Activated naive CD4-positive, alpha-beta T cell treated with anti-CD3 and anti-CD28 coated beads for 36 hours (primary cell): ENCODE results near the gene POT1. TPM values are rescaled to one million over a fixed set of nuclear protein-coding genes. Genes with fewer than 3 reads are reported as not detected.

Experiments used
- CTCF ChIA-PET: fragments of 350-600 bp; sonication (Branson Sonifier 250); formaldehyde crosslinking; loops from one replicate; lab custom pipeline; 2021; ENCODE audit warnings: antibody characterized with exemption; lab: Charles Lee
- DNase-seq: peaks from one replicate; pipeline ENCODE4 v3.0.0-alpha.2; 2020
- H3K27ac Mint-ChIP-seq: one replicate; pipeline ENCODE4 v1.8.0; 2021; ENCODE audit warnings: mild to moderate bottlenecking, mixed read lengths
- H3K27me3 Mint-ChIP-seq: one replicate; pipeline ENCODE4 v1.8.0; 2021; ENCODE audit warnings: low read depth, mixed read lengths
- H3K36me3 Mint-ChIP-seq: one replicate; pipeline ENCODE4 v1.8.0; 2021; ENCODE audit warnings: low read depth, mixed read lengths
- H3K4me1 Mint-ChIP-seq: one replicate; pipeline ENCODE4 v1.8.0; 2021; ENCODE audit warnings: low read depth, mixed read lengths
- H3K4me3 Mint-ChIP-seq: one replicate; pipeline ENCODE4 v1.8.0; 2021; ENCODE audit warnings: mild to moderate bottlenecking, moderate library complexity, mixed read lengths
- H3K9me3 Mint-ChIP-seq: one replicate; pipeline ENCODE4 v1.8.0; 2021; ENCODE audit warnings: mixed read lengths
- intact Hi-C: fragments of 100-400 bp; cut with micrococcal nuclease; formaldehyde crosslinking; loops from one replicate; pipeline ENCODE4 v1.15.1; 2023
- total RNA-seq, 2 experiments: library from RNA; stranded (reverse); gene quantifications; one replicate each; pipeline ENCODE4 v1.2.3, GENCODE V29; 2021

The POT1 gene
- total RNA-seq, 2 experiments from 2014 or later: 36.1 to 38.3 TPM

GRCh38 chr7:124907490-124907889 is 22.1 kb downstream of the POT1 start:
- H3K4me1 Mint-ChIP-seq: peaks cover 16% of the 10 kb centered on the region
- no peaks in the 10 kb centered on the region for H3K27me3 Mint-ChIP-seq
- H3K4me3 Mint-ChIP-seq: no peak overlapping the region
- CTCF ChIA-PET: no interaction called here
- intact Hi-C loops: no loop called here
- peaks cover 38% of the 10 kb centered on the region for H3K36me3 Mint-ChIP-seq
- no peak overlapping the region for H3K27ac Mint-ChIP-seq
- no peak for DNase-seq
- peaks cover 4% of the 10 kb centered on the region for H3K9me3 Mint-ChIP-seq

- intact Hi-C loops: no loop called here
- CTCF ChIA-PET: no interaction called here
- H3K4me3 Mint-ChIP-seq: no peak overlapping the region
Measured at GRCh38 chr7:124898531-124898930, 31.1 kb downstream of the POT1 start.

GRCh38 chr7:124896001-124896400 is 33.6 kb downstream of the POT1 start:
- H3K4me3 Mint-ChIP-seq: no peak overlapping the region
- intact Hi-C loops: no loop called here
- H3K27me3 Mint-ChIP-seq: no peaks in the 10 kb centered on the region
- H3K27ac Mint-ChIP-seq: no peak overlapping the region
- no peaks in the 10 kb centered on the region for H3K9me3 Mint-ChIP-seq
- H3K4me1 Mint-ChIP-seq: peaks cover 11% of the 10 kb centered on the region
- H3K36me3 Mint-ChIP-seq: peaks cover 29% of the 10 kb centered on the region
- DNase-seq: no peak
- CTCF ChIA-PET: no interaction called here

More at GRCh38 chr7:124898531-124898930, 31.1 kb downstream of the POT1 start:
- Mint-ChIP-seq H3K27ac (no peak overlapping the region), H3K27me3 (no peaks in the 10 kb centered on the region), H3K4me1 (peaks cover 11% of the 10 kb centered on the region), H3K36me3 (peaks cover 42% of the 10 kb centered on the region), H3K9me3 (peaks cover 2% of the 10 kb centered on the region)
- no peak for DNase-seq

- CTCF ChIA-PET: no interaction called here
- Mint-ChIP-seq H3K36me3 (peaks cover 44% of the 10 kb centered on the region), H3K4me1 (peaks cover 11% of the 10 kb centered on the region)
Measured at GRCh38 chr7:124893140-124893827, 36.3 kb downstream of the POT1 start.

GRCh38 chr7:124887247-124887646 is 42.4 kb downstream of the POT1 start:
- no peaks in the 10 kb centered on the region for H3K9me3 Mint-ChIP-seq
- H3K4me1 Mint-ChIP-seq: no peaks in the 10 kb centered on the region
- intact Hi-C loops: no loop called here
- no peak for DNase-seq
- H3K4me3 Mint-ChIP-seq: no peak overlapping the region
- H3K36me3 Mint-ChIP-seq: peaks cover 33% of the 10 kb centered on the region
- no peaks in the 10 kb centered on the region for H3K27me3 Mint-ChIP-seq
- no peak overlapping the region for H3K27ac Mint-ChIP-seq
- CTCF ChIA-PET: interaction anchor here (0.6 kb wide), 1 partner anchor 31 kb away, joined by 4 read pairs; no protein-coding TSS in a partner anchor

More at GRCh38 chr7:124893140-124893827, 36.3 kb downstream of the POT1 start:
- intact Hi-C loops: no loop called here
- no peaks in the 10 kb centered on the region for H3K27me3 Mint-ChIP-seq
- H3K9me3 Mint-ChIP-seq: no peaks in the 10 kb centered on the region
- no peak for DNase-seq
- H3K4me3 Mint-ChIP-seq: no peak overlapping the region
- no peak overlapping the region for H3K27ac Mint-ChIP-seq

GRCh38 chr7:124881981-124882380 is 47.6 kb downstream of the POT1 start:
- Mint-ChIP-seq H3K4me3 (no peak overlapping the region), H3K36me3 (peaks cover 12% of the 10 kb centered on the region), H3K9me3 (no peaks in the 10 kb centered on the region), H3K27me3 (no peaks in the 10 kb centered on the region), H3K27ac (no peak overlapping the region), H3K4me1 (no peaks in the 10 kb centered on the region)
- CTCF ChIA-PET: no interaction called here
- intact Hi-C loops: no loop called here
- DNase-seq: no peak

GRCh38 chr7:124879771-124880170 is 49.9 kb downstream of the POT1 start:
- Mint-ChIP-seq H3K36me3 (peaks cover 17% of the 10 kb centered on the region), H3K4me3 (no peak overlapping the region), H3K4me1 (no peaks in the 10 kb centered on the region), H3K9me3 (no peaks in the 10 kb centered on the region), H3K27ac (no peak overlapping the region), H3K27me3 (no peaks in the 10 kb centered on the region)
- CTCF ChIA-PET: interaction anchor here (1.0 kb wide), 1 partner anchor 12 kb away, joined by 3 read pairs; no protein-coding TSS in a partner anchor
- intact Hi-C loops: no loop called here
- DNase-seq: no peak

- Mint-ChIP-seq H3K36me3 (peaks cover 14% of the 10 kb centered on the region), H3K27me3 (no peaks in the 10 kb centered on the region), H3K27ac (no peak overlapping the region), H3K4me1 (no peaks in the 10 kb centered on the region), H3K9me3 (no peaks in the 10 kb centered on the region), H3K4me3 (no peak overlapping the region)
- CTCF ChIA-PET: interaction anchor here (1.0 kb wide), 1 partner anchor 11 kb away, joined by 3 read pairs; no protein-coding TSS in a partner anchor
- no peak for DNase-seq
- intact Hi-C loops: no loop called here
Measured at GRCh38 chr7:124879103-124879502, 50.5 kb downstream of the POT1 start.

- no peak overlapping the region for H3K27ac Mint-ChIP-seq
- H3K36me3 Mint-ChIP-seq: peaks cover 18% of the 10 kb centered on the region
- no peaks in the 10 kb centered on the region for H3K9me3 Mint-ChIP-seq
- no peaks in the 10 kb centered on the region for H3K27me3 Mint-ChIP-seq
- CTCF ChIA-PET: no interaction called here
- intact Hi-C loops: no loop called here
- H3K4me1 Mint-ChIP-seq: no peaks in the 10 kb centered on the region
- no peak for DNase-seq
- H3K4me3 Mint-ChIP-seq: no peak overlapping the region
Measured at GRCh38 chr7:124874644-124875163, 54.9 kb downstream of the POT1 start.

GRCh38 chr7:124857672-124858235 is 71.9 kb downstream of the POT1 start:
- DNase-seq: no peak
- peaks cover 40% of the 10 kb centered on the region for H3K36me3 Mint-ChIP-seq
- peaks cover 5% of the 10 kb centered on the region for H3K9me3 Mint-ChIP-seq
- H3K27me3 Mint-ChIP-seq: no peaks in the 10 kb centered on the region
- CTCF ChIA-PET: interaction anchor here (0.7 to 0.8 kb wide), 2 partner anchors 19 to 72 kb away, joined by 3 read pairs; partner anchors contain the start of gene POT1
- no peaks in the 10 kb centered on the region for H3K4me1 Mint-ChIP-seq
- intact Hi-C loops: no loop called here
- H3K27ac Mint-ChIP-seq: no peak overlapping the region
- H3K4me3 Mint-ChIP-seq: no peak overlapping the region

- Mint-ChIP-seq H3K27ac (no peak overlapping the region), H3K4me1 (no peaks in the 10 kb centered on the region), H3K4me3 (no peak overlapping the region), H3K36me3 (peaks cover 32% of the 10 kb centered on the region), H3K9me3 (peaks cover 5% of the 10 kb centered on the region), H3K27me3 (no peaks in the 10 kb centered on the region)
- no peak for DNase-seq
- CTCF ChIA-PET: interaction anchor here (1.4 kb wide), 1 partner anchor 13 kb away, joined by 4 read pairs; no protein-coding TSS in a partner anchor
- intact Hi-C loops: no loop called here
Measured at GRCh38 chr7:124856299-124856888, 73.2 kb downstream of the POT1 start.

- Mint-ChIP-seq H3K36me3 (peaks cover 22% of the 10 kb centered on the region), H3K4me3 (no peak overlapping the region), H3K4me1 (no peaks in the 10 kb centered on the region), H3K27me3 (no peaks in the 10 kb centered on the region), H3K27ac (no peak overlapping the region), H3K9me3 (no peaks in the 10 kb centered on the region)
- CTCF ChIA-PET: interaction anchor here (1.8 kb wide), 1 partner anchor 13 kb away, joined by 4 read pairs; no protein-coding TSS in a partner anchor
- no peak for DNase-seq
- intact Hi-C loops: no loop called here
Measured at GRCh38 chr7:124843336-124843735, 86.3 kb downstream of the POT1 start.
